Ovary (tissue), 3 donors: ENCODE results near the gene ADI1.

Source experiments
- EP300 ChIP-seq: sonication (generic); formaldehyde crosslinking; IDR thresholded peaks from one replicate; pipeline ENCODE4 v1.6.1; 2017; ENCODE audit warnings: antibody characterized with exemption
- POLR2A ChIP-seq: fragments of 450-650 bp; IDR thresholded peaks from one replicate; pipeline ENCODE4 v1.6.1; 2017; ENCODE audit warnings: antibody characterized with exemption, mild to moderate bottlenecking, moderate library complexity
- TF ChIP-seq, protein P1 (sequence below), 3 donors: fragments of 450-650 bp in 2 of 3; fragments of 200-600 bp in 1 of 3; IDR thresholded peaks; one replicate each; pipeline versions ENCODE4 v1.5.1 to v1.8.0; 2016 to 2022; ENCODE audit warnings: antibody characterized with exemption in 3 of 3, mild to moderate bottlenecking in 1 of 3
- donor health status: DM: no; HTN: no; CAD: no.

DNA sequence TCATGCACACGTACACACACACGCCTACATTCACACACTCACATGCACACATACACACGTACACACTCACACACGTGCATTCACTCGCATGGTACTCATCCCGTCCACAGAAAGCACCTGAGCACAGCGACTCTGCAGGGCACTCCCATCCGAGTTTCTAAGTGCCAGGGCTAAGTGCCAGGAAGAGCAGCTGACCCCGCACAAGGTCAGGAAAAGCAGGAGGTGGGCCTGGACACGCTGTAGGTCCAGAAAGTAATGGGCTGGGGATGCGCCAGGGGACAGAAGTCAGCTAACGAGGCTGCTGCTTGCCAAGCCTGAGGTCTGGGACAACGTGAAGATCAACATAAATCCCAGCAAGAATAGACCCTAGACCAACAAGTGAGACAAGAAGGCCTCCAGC, 15.8 kb downstream of the ADI1 start:
- TF ChIP-seq, protein P1, sequence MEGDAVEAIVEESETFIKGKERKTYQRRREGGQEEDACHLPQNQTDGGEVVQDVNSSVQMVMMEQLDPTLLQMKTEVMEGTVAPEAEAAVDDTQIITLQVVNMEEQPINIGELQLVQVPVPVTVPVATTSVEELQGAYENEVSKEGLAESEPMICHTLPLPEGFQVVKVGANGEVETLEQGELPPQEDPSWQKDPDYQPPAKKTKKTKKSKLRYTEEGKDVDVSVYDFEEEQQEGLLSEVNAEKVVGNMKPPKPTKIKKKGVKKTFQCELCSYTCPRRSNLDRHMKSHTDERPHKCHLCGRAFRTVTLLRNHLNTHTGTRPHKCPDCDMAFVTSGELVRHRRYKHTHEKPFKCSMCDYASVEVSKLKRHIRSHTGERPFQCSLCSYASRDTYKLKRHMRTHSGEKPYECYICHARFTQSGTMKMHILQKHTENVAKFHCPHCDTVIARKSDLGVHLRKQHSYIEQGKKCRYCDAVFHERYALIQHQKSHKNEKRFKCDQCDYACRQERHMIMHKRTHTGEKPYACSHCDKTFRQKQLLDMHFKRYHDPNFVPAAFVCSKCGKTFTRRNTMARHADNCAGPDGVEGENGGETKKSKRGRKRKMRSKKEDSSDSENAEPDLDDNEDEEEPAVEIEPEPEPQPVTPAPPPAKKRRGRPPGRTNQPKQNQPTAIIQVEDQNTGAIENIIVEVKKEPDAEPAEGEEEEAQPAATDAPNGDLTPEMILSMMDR (IDR thresholded peaks at IDR 0.05): no peak
- no peak for TF ChIP-seq EP300
- TF ChIP-seq POLR2A: no peak
